Keratinocyte (primary cell): ENCODE results near the gene ELAVL4.

Source experiments
- CTCF ChIP-seq, 3 experiments: IDR thresholded peaks in 1 of 3; conservative IDR thresholded peaks in 1 of 3; optimal IDR thresholded peaks in 1 of 3; 2 replicates in 2 of 3; 3 replicates in 1 of 3; pipeline versions ENCODE3 to v1.5.1; 2011; ENCODE audit warnings: low read length in 3 of 3, mild to moderate bottlenecking in 3 of 3, moderate library complexity in 2 of 3, control low read depth in 1 of 3, inconsistent platforms in 1 of 3; ENCODE audit not compliant: insufficient read depth in 2 of 3; ENCODE audit errors: extremely low read depth in 1 of 3
- EZH2 ChIP-seq: IDR thresholded peaks from one replicate; pipeline ENCODE4 v1.6.1; 2012; ENCODE audit warnings: inconsistent platforms, mild to moderate bottlenecking, low read length, moderate library complexity

- TF ChIP-seq CTCF (optimal IDR thresholded peaks at IDR 0.05 in 1 of 3, IDR thresholded peaks at IDR 0.05 in 1 of 3, conservative IDR thresholded peaks at IDR 0.05 in 1 of 3; ENCODE audit: extremely low read depth in 1 of 3, insufficient read depth in 2 of 3, low read length in 3 of 3) (no peak), EZH2 (no peak)
Observed at GRCh38 chr1:50155541-50155940, 46.8 kb downstream of the ELAVL4 start.
